HCT116 (cell line): ENCODE results near the gene CAV1. TPM values are rescaled to one million over a fixed set of nuclear protein-coding genes. Genes with fewer than 3 reads are reported as not detected.

Experiments
- ATAC-seq: fragments of 200-7000 bp; cut with Tn5 transposase; 2 replicates; pipeline ENCODE4 v1.9.1; 2020; ENCODE audit warnings: mild to moderate bottlenecking, moderate library complexity
- BruUV-seq: library from RNA; stranded (reverse); fragments of 400-500 nt; replicated peaks from 2 replicates; lab custom pipeline; 2021; lab: Mats Ljungman, UMichigan
- CTCF ChIA-PET: fragments of 300-600 bp; sonication (Branson Sonifier 250); formaldehyde crosslinking; loops from one replicate; lab custom pipeline; 2021; ENCODE audit warnings: antibody characterized with exemption; lab: Charles Lee
- POLR2A ChIA-PET: fragments of 300-600, 350-600 bp; sonication (Branson Sonifier 250); formaldehyde crosslinking; loops from one replicate; lab custom pipeline; 2021; ENCODE audit warnings: antibody characterized with exemption; lab: Charles Lee
- RAD21 ChIA-PET, 2 experiments: fragments of 300-600 bp; sonication (Branson Sonifier 250); formaldehyde crosslinking; loops; one replicate each; lab custom pipeline; 2023; ENCODE audit warnings: low total read pairs in 2 of 2; ENCODE audit not compliant: uncharacterized antibody in 2 of 2, unreplicated experiment in 2 of 2, low non-redundant PET in 1 of 2; lab: Charles Lee
- DNase-seq: peaks from one replicate; pipeline ENCODE4 v3.0.0-alpha.2; 2010; ENCODE audit warnings: low read depth, low spot score
- H2AFZ ChIP-seq: fragments of 200-600 bp; shearing (Covaris generic), sonication (generic); 2 replicates; pipeline ENCODE4 v1.6.1; 2017; ENCODE audit warnings: low read depth, mixed run types, mixed read lengths, antibody characterized with exemption, low read length; ENCODE audit not compliant: poor library complexity, severe bottlenecking
- H3K27ac ChIP-seq: 2 replicates; pipeline ENCODE4 v1.5.1; 2012; ENCODE audit warnings: low read depth, low read length
- H3K27me3 ChIP-seq: fragments of 200-600 bp; sonication (generic); 2 replicates; pipeline ENCODE4 v1.6.1; 2016; ENCODE audit warnings: mixed run types, low read length, mixed read lengths; ENCODE audit not compliant: insufficient read depth
- H3K36me3 ChIP-seq, 2 experiments: fragments of 200-500 bp in 1 of 2; fragments of 200-600 bp in 1 of 2; sonication (Bioruptor generic) in 1 of 2; sonication (generic) in 1 of 2; 2 replicates each; pipeline versions ENCODE4 v1.5.1 to v1.6.1; 2014 to 2016; ENCODE audit warnings: low read length in 2 of 2, inconsistent platforms in 1 of 2, mixed read lengths in 1 of 2, mixed run types in 1 of 2; ENCODE audit not compliant: insufficient read depth in 2 of 2, control insufficient read depth in 1 of 2
- H3K4me1 ChIP-seq, 2 experiments: fragments of 200-600 bp in 1 of 2; sonication (generic) in 1 of 2; 2 replicates each; pipeline versions ENCODE4 v1.5.1 to v1.6.1; 2012 to 2017; ENCODE audit warnings: low read length in 2 of 2, inconsistent platforms in 1 of 2, mild to moderate bottlenecking in 1 of 2, mixed read lengths in 1 of 2, mixed run types in 1 of 2, moderate library complexity in 1 of 2; ENCODE audit not compliant: insufficient read depth in 2 of 2, control insufficient read depth in 1 of 2
- H3K4me2 ChIP-seq: fragments of 200-600 bp; sonication (generic); 2 replicates; pipeline ENCODE4 v1.6.1; 2017; ENCODE audit warnings: mixed run types, low read length, mixed read lengths
- H3K4me3 ChIP-seq, 2 experiments: fragments of 200-600 bp in 1 of 2; sonication (generic) in 1 of 2; replicated peaks in 1 of 2; 2 replicates each; pipeline ENCODE4 v1.5.1; 2011 to 2016; ENCODE audit warnings: low read length in 2 of 2, control low read depth in 1 of 2, low read depth in 1 of 2, mild to moderate bottlenecking in 1 of 2, mixed read lengths in 1 of 2, mixed run types in 1 of 2
- H3K79me2 ChIP-seq: fragments of 200-600 bp; sonication (generic); 2 replicates; pipeline ENCODE4 v1.6.1; 2017; ENCODE audit warnings: mild to moderate bottlenecking, mixed run types, low read length, moderate library complexity, mixed read lengths; ENCODE audit not compliant: insufficient read depth
- H3K9ac ChIP-seq: fragments of 200-600 bp; sonication (generic); 2 replicates; pipeline ENCODE4 v1.6.1; 2016; ENCODE audit warnings: low read length, mixed read lengths
- H3K9me2 ChIP-seq: fragments of 200-600 bp; sonication (generic), shearing (Covaris generic); 2 replicates; pipeline ENCODE4 v1.6.1; 2017; ENCODE audit warnings: mixed run types, mild to moderate bottlenecking, moderate library complexity; ENCODE audit not compliant: insufficient read depth
- H3K9me3 ChIP-seq, 2 experiments: fragments of 200-500 bp in 1 of 2; fragments of 200-600 bp in 1 of 2; sonication (Bioruptor generic) in 1 of 2; sonication (generic) in 1 of 2; 2 replicates each; pipeline ENCODE4 v1.6.1; 2014 to 2017; ENCODE audit warnings: low read length in 2 of 2, mixed read lengths in 2 of 2, inconsistent platforms in 1 of 2, low read depth in 1 of 2, mild to moderate bottlenecking in 1 of 2, mixed run types in 1 of 2, moderate library complexity in 1 of 2; ENCODE audit not compliant: control insufficient read depth in 1 of 2, insufficient read depth in 1 of 2
- H4K20me1 ChIP-seq: fragments of 200-600 bp; sonication (generic), shearing (Covaris generic); 2 replicates; pipeline ENCODE4 v1.6.1; 2017; ENCODE audit warnings: mixed run types, mild to moderate bottlenecking, moderate library complexity; ENCODE audit not compliant: insufficient read depth
- CEBPB ChIP-seq: IDR thresholded peaks from 2 replicates; pipeline ENCODE4 v1.6.1; 2012; ENCODE audit warnings: low read depth
- CTCF ChIP-seq, 3 experiments: fragments of 200-600 bp in 1 of 3; sonication (generic) in 1 of 3; IDR thresholded peaks in 2 of 3; conservative IDR thresholded peaks in 1 of 3; 2 replicates each; pipeline ENCODE4 v1.5.1; 2012 to 2017; ENCODE audit warnings: low read depth in 2 of 3, low read length in 2 of 3, antibody characterized with exemption in 1 of 3, borderline replicate concordance in 1 of 3, control low read depth in 1 of 3, mild to moderate bottlenecking in 1 of 3, mixed read lengths in 1 of 3, mixed run types in 1 of 3, moderate library complexity in 1 of 3; ENCODE audit not compliant: insufficient read depth in 1 of 3
- ELF1 ChIP-seq: IDR thresholded peaks from 2 replicates; pipeline ENCODE4 v1.6.1; 2012; ENCODE audit warnings: low read depth, borderline replicate concordance
- EZH2phosphoT487 ChIP-seq: fragments of 200-600 bp; IDR thresholded peaks from 2 replicates; pipeline ENCODE4 v1.6.1; 2018; ENCODE audit warnings: antibody characterized with exemption, borderline replicate concordance
- JUND ChIP-seq: IDR thresholded peaks from 2 replicates; pipeline ENCODE4 v1.6.1; 2012
- POLR2AphosphoS5 ChIP-seq: IDR thresholded peaks from 2 replicates; pipeline ENCODE4 v1.6.1; 2011; ENCODE audit warnings: mild to moderate bottlenecking, low read depth, low read length, moderate library complexity
- RAD21 ChIP-seq: IDR thresholded peaks from 2 replicates; pipeline ENCODE4 v1.6.1; 2012; ENCODE audit warnings: low read depth, mild to moderate bottlenecking
- SIN3A ChIP-seq: IDR thresholded peaks from 2 replicates; pipeline ENCODE4 v1.6.1; 2012; ENCODE audit warnings: low read depth
- SP1 ChIP-seq: IDR thresholded peaks from 2 replicates; pipeline ENCODE4 v1.6.1; 2012; ENCODE audit warnings: low read depth
- ZFX ChIP-seq: fragments of 450-650 bp; IDR thresholded peaks from 2 replicates; pipeline ENCODE4 v1.6.1; 2017
- intact Hi-C: fragments of 100-400 bp; cut with micrococcal nuclease; formaldehyde crosslinking; loops from 2 replicates; pipeline ENCODE4 v1.10.0; 2022
- total RNA-seq: library from RNA; stranded (reverse); gene quantifications from one replicate; pipeline ENCODE4 v1.2.1, GENCODE V29; 2021; ENCODE audit not compliant: unreplicated experiment

Gene CAV1
- total RNA-seq, 1 experiment from 2014 or later, result 298 TPM

GRCh38 chr7:116495736-116496135 is 29.1 kb upstream of the CAV1 start:
- H3K9me3 ChIP-seq, result peaks cover 0 to 7% of the 10 kb centered on the region in 2 experiments; a peak in 1 of 4 replicates
- peak overlapping the region; percentile 2; the same call in 1 of the 2 replicates for H3K9ac ChIP-seq
- TF ChIP-seq ELF1 (no peak), POLR2AphosphoS5 (no peak), JUND (no peak), ZFX (no peak), SIN3A (no peak), CEBPB (peak; percentile 42; the same call in 1 of the 2 replicates), EZH2phosphoT487 (no peak), CTCF (IDR thresholded peaks at IDR 0.05 in 2 of 3, conservative IDR thresholded peaks at IDR 0.05 in 1 of 3; ENCODE audit: borderline replicate concordance in 1 of 3, insufficient read depth in 1 of 3, low read depth in 2 of 3, low read length in 2 of 3) (0 out of 6 replicates have a peak, but pooled peaks of 2 of the 3 experiments have one; percentile 4 to 7), RAD21 (peak; percentile 40; the same call in 1 of the 2 replicates), SP1 (no peak)
- RAD21 ChIA-PET, result no interaction called here
- CTCF ChIA-PET, result interaction anchor here (1.1 kb wide), 1 partner anchor 31 kb away, joined by 3 read pairs; no protein-coding TSS in a partner anchor
- peaks cover 16 to 46% of the 10 kb centered on the region in 2 experiments; a peak in 3 of 4 replicates for H3K4me1 ChIP-seq
- no peaks in the 10 kb centered on the region for H3K9me2 ChIP-seq
- no peak overlapping the region for H2AFZ ChIP-seq
- peak overlapping the region; percentile 30; the same call in 1 of the 2 replicates for H3K27ac ChIP-seq
- DNase-seq, result no peak
- ATAC-seq, result no peak
- peaks cover 12% of the 10 kb centered on the region for H3K79me2 ChIP-seq
- H3K4me3 ChIP-seq, result no peak overlapping the region
- no peak overlapping the region for H3K4me2 ChIP-seq
- no TSS peak for BruUV-seq
- no peaks in the 10 kb centered on the region for H3K27me3 ChIP-seq
- H3K36me3 ChIP-seq, result peaks cover 0 to 7% of the 10 kb centered on the region in 2 experiments; a peak in 1 of 4 replicates
- intact Hi-C loops, result no loop called here
- H4K20me1 ChIP-seq, result no peaks in the 10 kb centered on the region
- POLR2A ChIA-PET, result no interaction called here
